Dedifferentiated amniotic fluid mesenchymal stem cell (primary cell): ENCODE results near the gene USP7.
"Not testable (repeated sequence)": the region's sequence is repeated elsewhere in the genome, so short reads cannot be mapped to it uniquely, and the experiment has no call there.

Source experiments
- DNase-seq: peaks from one replicate; pipeline ENCODE4 v3.0.0-alpha.2; 2016; ENCODE audit errors: extremely low spot score

Gene USP7

DNA sequence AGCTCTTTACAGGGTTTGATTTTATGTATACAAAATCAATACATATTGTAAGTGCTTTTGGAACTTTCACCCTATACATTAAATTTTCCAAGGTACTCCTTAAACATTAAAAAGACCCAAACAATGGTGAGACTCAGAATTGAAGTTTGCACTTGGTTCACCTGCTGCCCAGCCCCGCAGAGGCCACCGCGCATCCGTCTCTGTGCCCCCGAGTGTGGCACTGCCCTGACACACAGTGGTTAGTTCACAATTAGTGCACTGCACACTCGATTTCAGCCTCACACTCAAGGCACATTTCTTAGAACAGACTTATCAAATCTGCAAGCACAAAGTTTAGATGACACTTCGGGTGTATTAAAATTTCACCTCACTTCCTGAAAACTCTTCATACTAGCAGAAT, 38.3 kb downstream of the USP7 start:
- DNase-seq: no peak

DNA sequence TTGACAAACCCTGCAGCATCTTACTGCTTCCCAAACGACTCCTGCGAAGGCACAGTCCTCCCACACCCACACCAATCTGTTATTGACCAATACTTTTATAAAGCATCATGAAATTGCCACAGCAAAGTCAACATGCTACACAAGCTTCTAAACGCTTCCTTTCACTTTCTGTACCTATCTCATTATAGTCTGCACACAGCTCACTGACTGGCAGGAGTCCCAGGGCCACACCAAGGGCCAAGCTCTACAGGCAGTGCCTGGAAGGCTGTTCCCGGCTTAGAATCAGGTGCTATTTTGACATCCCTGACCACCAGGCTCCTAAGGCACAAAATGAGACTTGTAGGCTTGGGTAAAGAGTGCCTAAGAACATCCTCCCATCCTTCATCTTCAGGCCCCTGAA, 39.5 kb downstream of the USP7 start:
- DNase-seq: no peak

DNA sequence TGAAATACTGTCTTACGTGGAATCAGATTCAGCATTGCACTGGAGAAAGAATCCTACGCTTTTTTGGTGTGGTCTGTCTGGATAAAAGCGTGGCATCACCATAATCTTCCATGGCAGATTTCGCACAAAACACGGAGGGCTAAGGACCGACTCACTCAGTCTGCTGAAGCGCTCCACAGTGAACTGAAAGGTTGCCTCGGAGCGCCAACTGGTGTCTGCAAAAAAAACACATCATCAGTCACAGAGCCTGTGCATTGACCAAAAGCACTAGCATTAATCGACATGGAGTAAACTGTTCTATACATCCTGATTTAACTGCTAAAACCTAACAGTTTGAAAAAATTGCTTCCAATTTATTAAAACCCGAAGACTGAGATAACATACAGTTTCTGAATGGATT, 40.5 kb downstream of the USP7 start:
- DNase-seq: no peak

DNA sequence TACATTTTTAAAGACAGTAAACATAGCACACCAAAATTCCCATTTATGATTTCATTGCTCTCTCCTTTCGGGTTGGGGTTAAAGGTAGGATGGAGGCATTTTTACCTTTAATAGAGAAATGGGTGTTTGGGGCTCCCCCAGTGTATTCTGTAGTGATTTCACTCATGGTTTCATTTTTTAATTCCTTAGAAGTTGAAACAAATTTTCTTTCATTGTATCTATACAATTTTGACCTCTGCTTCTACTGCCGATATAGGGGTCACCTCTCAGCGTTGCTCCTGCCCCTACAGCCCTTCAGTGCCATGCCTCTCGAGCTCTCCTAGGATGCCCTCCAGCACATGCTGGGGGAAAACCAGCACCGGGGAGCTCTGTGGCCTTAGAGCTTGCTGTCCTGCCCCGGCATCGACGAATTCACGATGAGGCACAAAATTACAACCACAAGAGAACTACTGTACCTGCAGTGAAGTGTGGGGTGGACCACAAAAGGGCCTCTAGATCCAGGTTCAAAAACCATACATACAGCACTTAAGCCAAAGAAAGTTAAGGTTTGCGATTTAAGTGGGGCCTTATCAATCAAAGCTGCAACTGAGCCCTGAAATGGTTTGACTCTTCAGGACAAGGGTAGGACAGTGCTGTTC, 42.2 kb downstream of the USP7 start:
- DNase-seq: no peak

DNA sequence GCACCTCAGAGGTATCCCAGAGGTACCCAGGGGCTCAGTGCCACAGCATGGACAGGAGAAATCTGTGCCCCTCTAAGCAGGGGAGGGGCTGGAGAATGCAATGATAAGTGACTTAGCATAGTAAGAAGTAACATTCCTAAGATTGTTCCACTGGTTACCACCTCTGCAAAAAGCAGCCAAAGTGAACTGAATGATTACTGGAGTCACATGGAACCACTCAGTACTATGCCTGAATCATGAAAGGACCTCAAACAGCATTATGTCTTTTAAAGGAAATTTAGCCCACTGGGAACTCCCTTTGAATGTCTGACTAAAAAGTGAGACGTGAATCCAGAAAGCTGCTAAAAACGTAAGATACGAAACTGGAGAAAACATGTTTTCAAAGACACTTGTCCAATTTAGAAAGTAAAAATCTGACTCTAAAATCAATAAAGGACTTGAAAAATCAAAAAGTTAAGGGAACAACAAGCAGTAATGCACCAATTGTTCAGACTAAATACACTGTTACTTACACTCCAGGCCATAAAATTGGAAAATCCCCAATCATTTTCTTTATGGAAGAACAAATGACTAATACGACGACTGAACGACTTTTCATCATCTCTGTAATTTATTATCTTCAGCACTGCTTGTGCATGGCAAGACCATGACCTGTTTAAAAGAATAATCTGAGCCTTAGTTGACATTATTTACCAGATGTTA, 42.9 kb downstream of the USP7 start:
- no peak for DNase-seq

DNA sequence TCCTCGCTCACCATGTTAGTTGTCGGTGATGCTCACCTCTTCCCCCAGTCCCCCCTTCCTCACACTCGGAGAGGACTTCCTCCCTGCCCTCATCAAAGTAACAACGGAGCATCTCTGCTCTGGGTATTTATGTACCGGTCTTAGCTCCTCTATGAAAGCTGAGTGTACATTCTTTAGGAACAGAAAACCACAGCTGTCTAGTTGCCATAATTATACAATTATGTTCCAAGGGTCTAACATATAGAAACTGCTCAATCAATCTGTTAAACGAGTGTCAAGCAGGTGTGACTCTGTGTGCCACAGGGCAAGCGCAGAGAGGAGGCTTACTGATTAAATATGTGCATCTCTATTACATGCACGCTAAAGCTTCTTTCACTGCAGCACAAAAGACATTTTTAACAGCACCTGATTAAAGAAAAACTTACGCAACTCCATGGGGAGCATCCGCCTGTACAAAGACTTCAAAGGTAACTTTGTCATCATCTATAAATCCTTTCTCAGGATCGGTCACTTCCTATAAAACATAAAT, 43.7 kb downstream of the USP7 start:
- no peak for DNase-seq

DNA sequence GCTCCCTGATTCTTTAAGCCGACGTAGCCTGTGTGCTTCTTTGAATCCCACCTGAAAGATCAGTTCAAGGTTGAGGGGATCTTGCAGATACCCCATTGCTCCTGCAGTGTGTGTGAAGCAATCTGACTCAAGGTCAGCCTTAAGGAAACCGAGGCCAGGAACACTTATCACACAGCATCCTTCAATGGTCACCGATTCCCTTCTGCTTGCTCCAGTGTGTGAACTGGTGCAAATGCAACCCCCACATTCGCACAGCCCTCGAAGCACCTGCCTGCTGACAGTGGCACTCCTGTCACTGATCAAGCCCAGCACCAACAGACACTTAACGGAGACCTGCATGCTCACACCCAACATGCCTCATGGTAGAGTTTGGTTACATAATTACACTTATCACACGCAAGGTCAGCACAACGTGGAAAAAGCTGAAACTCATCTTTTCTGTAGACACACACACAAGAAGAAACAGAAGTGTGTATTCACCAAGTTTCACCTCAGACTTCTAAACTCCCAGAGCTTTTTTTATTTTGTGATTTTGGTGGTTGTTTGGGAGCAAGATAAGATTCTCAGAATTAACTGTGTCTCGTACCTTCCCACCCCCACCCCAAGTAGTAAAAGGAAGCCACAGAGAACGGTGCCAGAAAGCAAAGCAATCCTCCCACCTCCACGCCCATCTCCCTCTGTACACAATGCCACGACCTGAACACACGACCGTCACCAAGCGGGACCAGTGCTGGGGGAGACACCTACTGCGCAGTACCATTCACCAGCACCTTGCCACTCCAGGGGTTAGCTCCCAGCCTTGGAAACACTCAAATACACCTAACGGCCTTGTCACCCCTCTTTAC, 44.4 kb downstream of the USP7 start:
- DNase-seq: no peak

DNA sequence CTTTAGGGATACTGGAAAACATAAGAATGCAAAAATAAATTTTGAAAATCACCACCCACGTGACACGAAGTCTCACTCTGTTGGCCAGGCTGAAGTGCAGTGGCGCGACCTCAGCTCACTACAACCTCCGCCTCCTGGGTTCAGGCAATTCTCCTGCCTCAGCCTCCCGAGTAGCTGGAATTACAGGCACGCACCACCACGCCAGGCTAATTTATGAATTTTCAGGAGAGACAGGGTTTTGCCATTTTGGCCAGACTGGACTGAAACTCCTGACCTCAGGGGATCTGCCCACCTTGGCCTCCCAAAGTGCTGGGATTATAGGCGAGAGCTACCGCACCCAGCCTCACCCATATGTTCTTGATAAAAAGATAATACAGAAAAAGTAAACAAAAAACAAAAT, 46.4 kb downstream of the USP7 start:
- not testable (repeated sequence) for DNase-seq

DNA sequence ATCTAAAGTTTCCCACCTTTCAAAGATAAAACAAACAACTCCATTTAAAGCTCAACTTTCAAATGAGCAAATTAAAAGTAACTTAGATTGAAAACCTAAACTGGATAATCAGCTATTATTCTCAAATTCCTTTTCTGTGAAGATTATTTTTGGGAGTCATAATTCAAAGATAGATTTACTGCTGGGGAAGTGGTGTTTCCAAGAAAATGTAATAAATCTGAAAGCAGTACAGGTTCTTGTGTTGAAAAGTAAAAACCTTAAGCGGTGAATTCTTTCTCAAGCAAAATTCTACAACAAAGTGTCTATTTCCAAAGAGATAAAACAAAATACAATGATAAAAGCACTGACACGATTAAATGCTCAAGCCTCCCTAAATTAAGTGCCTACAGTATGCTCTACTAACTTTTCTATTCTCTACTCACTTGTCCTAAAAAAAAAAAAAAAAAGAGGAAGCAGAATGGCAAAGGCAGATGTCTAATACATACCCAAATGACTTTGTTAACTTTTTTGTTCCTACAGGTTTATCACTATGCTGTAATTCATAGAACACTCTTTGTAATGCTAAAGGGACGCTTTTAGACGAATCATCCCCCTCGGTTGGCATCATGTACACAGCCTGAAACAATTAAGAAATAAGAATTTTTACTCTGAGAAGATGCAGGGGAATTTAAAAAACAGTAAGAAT, 47.0 kb downstream of the USP7 start:
- no peak for DNase-seq

DNA sequence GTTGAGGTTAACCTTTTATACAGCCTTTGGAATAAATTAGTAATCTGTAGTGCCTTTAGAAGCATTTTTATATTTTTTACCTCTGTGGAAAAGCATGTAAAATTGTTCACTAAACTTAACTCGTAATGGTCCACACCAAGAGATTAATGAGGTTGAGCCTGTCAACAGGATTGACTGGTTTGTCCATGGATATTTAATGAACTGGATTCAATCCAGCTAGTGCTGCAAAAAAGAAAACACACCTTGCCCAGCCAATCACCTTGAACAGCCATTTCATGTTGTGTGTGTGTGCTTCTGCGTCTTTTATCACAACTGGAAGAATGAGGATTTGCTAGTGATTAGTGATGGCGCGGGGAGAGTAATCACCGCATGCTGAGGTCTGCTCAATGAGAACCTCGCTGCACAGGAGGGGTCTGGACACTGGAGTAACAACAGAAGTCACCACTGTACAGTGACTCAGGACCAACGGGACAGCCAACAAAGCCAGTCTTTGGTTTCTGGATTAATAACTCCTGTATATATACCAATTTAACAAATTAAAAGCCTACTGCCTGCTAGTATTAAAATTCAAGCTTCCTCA, 47.9 kb downstream of the USP7 start:
- DNase-seq: no peak

DNA sequence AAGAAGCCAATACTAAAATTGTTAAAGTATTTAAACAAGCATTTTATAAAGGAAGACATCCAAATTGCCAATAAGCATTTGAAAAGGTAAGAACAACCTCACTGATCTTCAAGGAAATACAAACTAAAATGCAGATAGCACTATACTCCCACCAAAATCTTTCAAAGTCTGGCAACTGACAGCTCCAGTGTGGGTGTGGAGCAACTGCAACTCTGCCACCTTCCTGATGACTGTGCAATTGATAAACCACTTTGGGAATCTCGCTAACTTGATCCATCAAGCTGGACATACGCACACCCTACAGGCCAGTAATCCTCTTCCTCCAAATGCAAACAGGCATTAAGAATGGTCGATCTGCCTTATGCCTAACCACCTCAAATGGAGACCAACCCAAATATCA, 49.6 kb downstream of the USP7 start:
- DNase-seq: no peak

DNA sequence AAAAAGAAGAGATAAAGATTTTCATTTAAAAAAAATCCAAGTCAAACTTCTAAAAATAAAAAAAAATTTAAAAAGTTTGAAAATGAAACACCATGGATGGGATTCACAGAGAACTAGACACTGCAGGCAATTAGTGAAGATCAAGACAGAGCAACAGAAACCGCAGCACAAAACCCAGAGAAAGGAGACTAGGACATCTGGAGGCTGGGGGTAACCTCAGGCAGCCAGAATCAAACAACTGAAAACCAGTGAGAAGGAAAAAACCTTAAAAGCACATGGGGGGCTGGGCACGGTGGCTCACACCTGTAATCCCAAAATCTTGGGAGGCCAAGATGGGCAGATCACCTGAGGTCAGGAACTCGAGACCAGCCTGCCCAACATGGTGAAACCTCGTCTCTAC, 50.9 kb downstream of the USP7 start:
- no peak for DNase-seq

DNA sequence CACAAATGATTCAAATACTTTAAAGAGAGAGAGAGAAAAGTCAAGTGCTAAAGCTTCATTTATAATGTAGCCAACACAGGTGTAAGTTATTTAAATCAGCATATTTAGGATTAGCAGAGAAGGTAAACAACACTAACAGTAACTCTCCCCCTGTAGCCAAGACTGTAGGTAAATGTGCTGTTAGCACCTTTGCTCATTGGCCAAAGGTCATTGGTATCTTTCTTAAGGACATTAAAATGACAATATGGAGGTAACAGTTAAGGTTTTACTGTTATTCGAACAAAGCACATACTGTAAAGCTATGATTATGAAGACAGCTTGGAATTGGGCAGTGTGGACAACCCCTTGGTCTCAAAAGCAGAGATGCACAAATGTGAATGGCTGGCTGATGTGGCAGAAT, 52.9 kb downstream of the USP7 start:
- DNase-seq: no peak

DNA sequence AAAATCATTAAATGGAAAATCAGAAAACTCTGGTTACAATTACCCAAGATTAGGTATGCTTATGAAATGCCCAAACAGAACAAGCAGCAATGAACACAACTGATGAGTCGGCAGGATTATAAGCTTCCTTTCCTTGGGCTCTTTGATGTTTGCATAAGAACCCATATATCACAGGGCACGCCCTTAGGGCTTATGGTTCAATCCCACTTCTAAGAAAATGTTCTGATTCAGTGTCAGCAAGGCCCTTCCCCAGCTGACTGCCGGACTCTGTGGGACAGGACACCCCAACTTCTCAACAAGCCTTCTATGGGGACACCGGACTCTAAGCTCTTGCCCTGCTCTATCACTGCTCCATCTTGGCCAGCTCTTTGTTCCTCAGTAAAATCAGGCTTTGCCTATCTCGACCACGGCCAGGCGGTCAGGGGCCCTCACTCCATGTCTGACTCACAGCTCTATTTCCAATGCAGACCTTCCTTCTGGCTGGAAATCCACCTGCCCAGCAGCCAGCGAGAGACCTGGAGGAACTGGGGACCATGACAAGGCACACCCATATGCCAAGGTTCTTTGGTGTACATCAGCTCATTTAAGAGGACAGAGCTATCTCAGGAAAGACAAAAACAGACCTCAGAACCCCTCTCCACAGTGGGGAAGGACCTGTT, 54.8 kb downstream of the USP7 start:
- DNase-seq: no peak

DNA sequence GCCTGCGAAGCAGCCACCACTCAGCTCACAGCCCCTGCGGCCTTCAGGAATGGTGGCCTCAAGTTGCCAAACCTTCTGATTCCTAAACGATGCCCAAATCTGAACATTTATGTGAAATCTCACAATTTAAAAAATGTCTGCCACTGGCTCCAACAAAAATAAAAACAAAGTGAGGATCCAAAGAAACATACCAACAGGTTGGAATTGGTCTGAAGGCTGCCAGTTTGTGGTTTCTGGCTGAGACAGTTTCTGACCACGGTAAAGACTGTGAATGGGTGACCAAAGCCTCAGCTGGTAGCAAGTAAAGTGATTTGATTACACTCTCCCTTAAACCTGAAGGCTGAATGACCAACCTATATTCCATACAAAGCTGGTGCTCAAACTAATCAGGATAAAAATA, 56.6 kb downstream of the USP7 start:
- no peak for DNase-seq

DNA sequence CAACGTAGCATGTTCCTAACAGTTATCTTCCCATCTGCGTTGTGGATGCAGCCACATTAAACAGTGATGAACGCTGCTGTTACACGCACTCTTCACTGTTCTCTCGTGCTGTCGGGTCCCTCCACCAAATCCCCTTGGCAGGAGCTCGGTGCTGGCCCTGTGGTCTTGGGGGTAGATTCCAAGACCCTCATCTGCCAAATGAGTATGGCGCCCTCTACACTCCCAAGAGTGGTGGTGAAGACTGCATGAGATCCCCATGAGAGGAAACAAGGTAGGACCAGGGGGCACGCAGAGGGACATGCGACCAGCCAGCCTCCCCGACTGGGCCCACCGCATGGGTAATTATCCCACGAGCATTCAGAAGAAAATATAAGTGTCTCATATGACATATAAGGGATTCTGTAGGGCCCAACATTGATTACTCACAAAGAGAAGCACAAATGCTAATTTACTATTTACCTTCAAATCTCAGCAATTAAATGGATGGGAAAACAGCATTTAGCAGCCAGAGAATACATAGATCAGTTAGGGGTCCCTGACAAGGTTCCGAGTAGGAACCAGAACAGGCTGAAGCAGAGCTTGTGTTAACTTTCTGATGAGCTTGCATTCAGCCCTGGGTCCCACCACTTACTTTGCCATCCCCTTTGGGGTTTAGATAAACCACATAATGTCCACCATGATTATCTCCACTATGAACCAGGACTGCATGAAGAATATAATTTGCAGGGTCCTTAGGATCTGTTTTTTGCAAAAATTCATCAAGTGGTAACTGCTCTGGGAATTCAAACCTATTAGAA, 57.7 kb downstream of the USP7 start:
- no peak for DNase-seq

DNA sequence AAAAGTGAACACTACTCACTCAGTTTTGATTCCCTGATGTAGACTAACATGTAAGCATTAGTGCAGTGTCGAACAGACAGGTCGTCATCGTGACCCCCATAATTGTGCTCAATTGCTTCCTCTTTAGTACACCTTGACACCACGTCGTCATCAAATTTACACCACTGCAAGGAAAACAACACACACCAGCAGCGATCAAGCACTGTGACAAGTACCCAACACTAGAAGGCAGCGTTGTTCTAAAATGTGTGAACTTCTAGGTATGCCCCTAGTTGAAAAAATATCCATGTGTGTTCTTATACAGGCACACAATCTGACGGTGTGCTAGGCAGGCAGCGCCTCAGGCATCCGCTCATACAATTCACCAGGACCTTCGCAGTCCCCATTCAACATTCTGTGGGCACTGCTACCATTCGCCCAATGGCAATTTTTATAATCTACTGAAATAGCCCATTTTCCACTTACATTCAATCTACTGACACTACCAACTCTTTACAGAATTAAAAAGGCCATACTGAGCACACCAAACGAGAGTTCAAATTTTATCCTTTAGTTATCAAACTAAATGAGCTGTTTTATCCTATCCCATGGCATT, 58.4 kb downstream of the USP7 start:
- DNase-seq: no peak

DNA sequence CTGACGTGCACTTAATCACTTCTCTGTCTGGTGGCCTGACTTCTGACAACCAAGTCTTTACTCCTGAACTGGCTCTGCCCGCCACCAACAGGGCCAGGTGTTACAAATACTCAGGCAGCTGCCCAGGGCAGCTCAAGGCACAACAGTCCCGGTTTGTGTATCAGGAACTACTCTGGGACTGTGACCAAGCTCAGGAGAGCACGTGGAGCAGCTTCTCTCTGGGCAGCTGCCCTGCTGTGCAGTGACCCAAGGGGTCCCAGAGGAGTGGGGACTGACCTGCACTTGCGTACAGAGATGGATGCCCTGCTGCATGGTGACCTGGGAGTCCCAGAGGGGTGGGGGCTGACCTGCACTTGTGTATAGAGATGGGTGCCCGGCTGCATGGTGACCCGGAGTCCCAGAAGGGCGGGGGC, 59.7 kb downstream of the USP7 start:
- DNase-seq: no peak

DNA sequence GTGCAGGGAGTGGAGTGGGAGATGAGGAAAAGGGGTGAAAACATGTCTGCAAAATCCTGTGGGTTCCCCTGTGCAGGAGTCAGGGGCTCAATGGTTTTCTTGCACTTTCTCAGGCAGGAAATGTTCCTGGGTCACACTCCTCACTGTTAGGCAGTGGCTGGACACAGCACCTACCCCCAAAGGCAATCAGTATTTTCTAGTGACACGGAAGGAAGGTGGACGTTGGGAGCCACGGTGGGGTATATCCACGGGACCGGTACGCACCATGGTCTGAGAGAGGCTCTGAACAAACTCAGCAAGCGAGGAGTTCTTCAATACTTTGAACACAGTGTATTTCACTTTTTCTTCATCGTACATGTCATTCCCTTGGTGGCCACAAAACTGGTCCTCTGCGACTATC, 60.7 kb downstream of the USP7 start:
- DNase-seq: no peak

DNA sequence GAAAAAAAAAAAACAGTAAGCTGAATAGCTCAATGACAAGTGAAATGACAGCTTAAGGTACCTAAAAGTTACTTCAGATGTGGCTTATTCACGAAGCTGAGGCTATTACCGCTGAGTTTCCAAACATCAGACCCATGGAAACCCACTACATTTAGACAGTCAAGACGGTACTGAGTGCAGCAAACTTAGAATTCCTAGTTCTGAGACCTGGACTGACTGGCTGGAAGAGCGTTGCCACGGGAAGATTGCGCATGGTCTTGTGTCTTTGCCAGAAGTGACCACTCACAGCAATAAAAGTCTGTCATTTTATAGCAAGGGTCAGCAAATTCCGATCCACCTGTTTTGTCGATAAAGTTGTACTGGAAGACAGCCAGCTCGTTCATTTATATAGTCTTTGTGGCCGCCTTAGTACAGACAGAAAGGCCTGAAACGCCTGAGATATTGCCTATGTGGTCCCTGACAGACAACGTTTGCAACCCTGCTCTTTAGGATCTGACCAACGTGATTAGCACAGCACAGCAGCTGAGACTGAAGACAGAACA, 62.3 kb downstream of the USP7 start:
- no peak for DNase-seq
